ENCODE data around the gene ARHGAP26. TPM values are rescaled to one million over a fixed set of nuclear protein-coding genes. Genes with fewer than 3 reads are reported as not detected.

ARHGAP26 gene
- total and polyA plus RNA-seq, 4 donors = 1.8 to 16.7 (median 4.1) TPM

GRCh38 chr5:143045062-143045461 is 274.9 kb downstream of the ARHGAP26 start:
- DNase-seq (ENCODE audit: low spot score) = no peak
- peaks cover 0 to 8% (median 4%) of the 10 kb centered on the region in 4 donors for H3K36me3 ChIP-seq (ENCODE audit: control insufficient read depth in 4 of 4, insufficient read depth in 3 of 4, low read depth in 1 of 4, low read length in 3 of 4)
- no peak overlapping the region for H3K9ac ChIP-seq (ENCODE audit: low read depth in 1 of 2, low read length in 2 of 2)
- H3K27ac ChIP-seq (ENCODE audit: low read depth in 1 of 2, low read length in 2 of 2) = no peak overlapping the region
- TF ChIP-seq MAX (IDR thresholded peaks at IDR 0.05) (no peak), RAD21 (IDR thresholded peaks at IDR 0.05) (peak in 1 of 2 donors; percentile 33)
- H3K4me3 ChIP-seq (ENCODE audit: low read depth in 1 of 3, low read length in 3 of 3) = no peak overlapping the region
- H3K9me3 ChIP-seq (ENCODE audit: control insufficient read depth in 4 of 4, low read length in 3 of 4) = no peaks in the 10 kb centered on the region
- H3K27me3 ChIP-seq (ENCODE audit: control insufficient read depth in 4 of 4, insufficient read depth in 4 of 4, low read length in 3 of 4) = no peaks in the 10 kb centered on the region
- H3K4me1 ChIP-seq (ENCODE audit: control insufficient read depth in 4 of 4, insufficient read depth in 4 of 4, low read length in 3 of 4) = no peaks in the 10 kb centered on the region
- 96% methylated on average over 3 of the region's 3 CpGs for WGBS

DNA sequence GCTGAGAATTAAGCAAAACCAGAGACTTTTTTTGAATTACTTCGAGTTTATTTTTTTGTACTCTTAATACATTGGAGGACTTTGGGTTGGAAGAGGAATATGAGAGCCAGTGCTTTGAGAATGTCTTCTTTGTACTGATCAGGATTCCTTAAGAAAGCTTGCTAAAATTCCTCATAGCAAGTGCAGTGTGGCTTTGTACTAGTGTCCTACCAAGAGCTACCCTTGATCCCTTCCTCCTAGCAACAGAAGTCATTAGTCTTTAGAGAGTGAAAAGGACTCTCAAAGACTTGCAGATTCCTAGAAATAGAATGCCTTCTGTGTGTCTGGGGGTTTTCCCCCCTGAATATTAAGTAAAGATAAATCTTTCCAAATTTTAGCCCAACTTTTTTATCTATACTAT is 276.1 kb downstream of the ARHGAP26 start:
- Histone ChIP-seq H3K27ac (ENCODE audit: low read depth in 1 of 2, low read length in 2 of 2) (no peak overlapping the region), H3K27me3 (ENCODE audit: control insufficient read depth in 4 of 4, insufficient read depth in 4 of 4, low read length in 3 of 4) (no peaks in the 10 kb centered on the region), H3K9me3 (ENCODE audit: control insufficient read depth in 4 of 4, low read length in 3 of 4) (no peaks in the 10 kb centered on the region), H3K4me1 (ENCODE audit: control insufficient read depth in 4 of 4, insufficient read depth in 4 of 4, low read length in 3 of 4) (peaks cover 0 to 4% (median 3%) of the 10 kb centered on the region in 4 donors), H3K36me3 (ENCODE audit: control insufficient read depth in 4 of 4, insufficient read depth in 3 of 4, low read depth in 1 of 4, low read length in 3 of 4) (peaks cover 0 to 8% (median 4%) of the 10 kb centered on the region in 4 donors), H3K9ac (ENCODE audit: low read depth in 1 of 2, low read length in 2 of 2) (no peak overlapping the region), H3K4me3 (ENCODE audit: low read depth in 1 of 3, low read length in 3 of 3) (no peak overlapping the region)
- no peak for TF ChIP-seq TAF1 (conservative IDR thresholded peaks at IDR 0.05)
- TF ChIP-seq JUND (IDR thresholded peaks at IDR 0.05) = no peak
- TF ChIP-seq EGR1 (IDR thresholded peaks at IDR 0.05; ENCODE audit: low read depth in 2 of 2) = no peak
- TF ChIP-seq, protein P1, sequence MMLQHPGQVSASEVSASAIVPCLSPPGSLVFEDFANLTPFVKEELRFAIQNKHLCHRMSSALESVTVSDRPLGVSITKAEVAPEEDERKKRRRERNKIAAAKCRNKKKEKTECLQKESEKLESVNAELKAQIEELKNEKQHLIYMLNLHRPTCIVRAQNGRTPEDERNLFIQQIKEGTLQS (IDR thresholded peaks at IDR 0.05) = no peak
- TF ChIP-seq GABPA (IDR thresholded peaks at IDR 0.05 in 1 of 2, conservative IDR thresholded peaks at IDR 0.05 in 1 of 2) = no peak
- TF ChIP-seq RXRA (IDR thresholded peaks at IDR 0.05) = no peak
- TF ChIP-seq, protein P2, sequence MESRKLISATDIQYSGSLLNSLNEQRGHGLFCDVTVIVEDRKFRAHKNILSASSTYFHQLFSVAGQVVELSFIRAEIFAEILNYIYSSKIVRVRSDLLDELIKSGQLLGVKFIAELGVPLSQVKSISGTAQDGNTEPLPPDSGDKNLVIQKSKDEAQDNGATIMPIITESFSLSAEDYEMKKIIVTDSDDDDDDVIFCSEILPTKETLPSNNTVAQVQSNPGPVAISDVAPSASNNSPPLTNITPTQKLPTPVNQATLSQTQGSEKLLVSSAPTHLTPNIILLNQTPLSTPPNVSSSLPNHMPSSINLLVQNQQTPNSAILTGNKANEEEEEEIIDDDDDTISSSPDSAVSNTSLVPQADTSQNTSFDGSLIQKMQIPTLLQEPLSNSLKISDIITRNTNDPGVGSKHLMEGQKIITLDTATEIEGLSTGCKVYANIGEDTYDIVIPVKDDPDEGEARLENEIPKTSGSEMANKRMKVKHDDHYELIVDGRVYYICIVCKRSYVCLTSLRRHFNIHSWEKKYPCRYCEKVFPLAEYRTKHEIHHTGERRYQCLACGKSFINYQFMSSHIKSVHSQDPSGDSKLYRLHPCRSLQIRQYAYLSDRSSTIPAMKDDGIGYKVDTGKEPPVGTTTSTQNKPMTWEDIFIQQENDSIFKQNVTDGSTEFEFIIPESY (IDR thresholded peaks at IDR 0.05) = no peak
- no peak for TF ChIP-seq FOXA2 (IDR thresholded peaks at IDR 0.05)
- TF ChIP-seq, protein P3, sequence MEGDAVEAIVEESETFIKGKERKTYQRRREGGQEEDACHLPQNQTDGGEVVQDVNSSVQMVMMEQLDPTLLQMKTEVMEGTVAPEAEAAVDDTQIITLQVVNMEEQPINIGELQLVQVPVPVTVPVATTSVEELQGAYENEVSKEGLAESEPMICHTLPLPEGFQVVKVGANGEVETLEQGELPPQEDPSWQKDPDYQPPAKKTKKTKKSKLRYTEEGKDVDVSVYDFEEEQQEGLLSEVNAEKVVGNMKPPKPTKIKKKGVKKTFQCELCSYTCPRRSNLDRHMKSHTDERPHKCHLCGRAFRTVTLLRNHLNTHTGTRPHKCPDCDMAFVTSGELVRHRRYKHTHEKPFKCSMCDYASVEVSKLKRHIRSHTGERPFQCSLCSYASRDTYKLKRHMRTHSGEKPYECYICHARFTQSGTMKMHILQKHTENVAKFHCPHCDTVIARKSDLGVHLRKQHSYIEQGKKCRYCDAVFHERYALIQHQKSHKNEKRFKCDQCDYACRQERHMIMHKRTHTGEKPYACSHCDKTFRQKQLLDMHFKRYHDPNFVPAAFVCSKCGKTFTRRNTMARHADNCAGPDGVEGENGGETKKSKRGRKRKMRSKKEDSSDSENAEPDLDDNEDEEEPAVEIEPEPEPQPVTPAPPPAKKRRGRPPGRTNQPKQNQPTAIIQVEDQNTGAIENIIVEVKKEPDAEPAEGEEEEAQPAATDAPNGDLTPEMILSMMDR (IDR thresholded peaks at IDR 0.05; ENCODE audit: low read depth, low read length, missing input control) = no peak
- no peak for TF ChIP-seq SP1 (IDR thresholded peaks at IDR 0.05)
- TF ChIP-seq RAD21 (IDR thresholded peaks at IDR 0.05) = no peak
- no peak for DNase-seq (ENCODE audit: low spot score)
- WGBS = 97% methylated on average over 1 of the region's 1 CpG

- no peak for DNase-seq (ENCODE audit: low spot score)
- H3K27ac ChIP-seq (ENCODE audit: low read depth in 1 of 2, low read length in 2 of 2) = no peak overlapping the region
- no peak overlapping the region for H3K9ac ChIP-seq (ENCODE audit: low read depth in 1 of 2, low read length in 2 of 2)
- no peak for TF ChIP-seq NR2F2 (IDR thresholded peaks at IDR 0.05)
- TF ChIP-seq, protein P1 (IDR thresholded peaks at IDR 0.05) = no peak
- TF ChIP-seq RAD21 (IDR thresholded peaks at IDR 0.05) = no peak
- TF ChIP-seq HNF4G (IDR thresholded peaks at IDR 0.05) = no peak
- TF ChIP-seq SP1 (IDR thresholded peaks at IDR 0.05) = no peak
- TF ChIP-seq HNF4A (conservative IDR thresholded peaks at IDR 0.05) = no peak
- TF ChIP-seq EGR1 (IDR thresholded peaks at IDR 0.05; ENCODE audit: low read depth in 2 of 2) = no peak
- no peak for TF ChIP-seq GABPA (IDR thresholded peaks at IDR 0.05 in 1 of 2, conservative IDR thresholded peaks at IDR 0.05 in 1 of 2)
- H3K27me3 ChIP-seq (ENCODE audit: control insufficient read depth in 4 of 4, insufficient read depth in 4 of 4, low read length in 3 of 4) = no peaks in the 10 kb centered on the region
- 96% methylated on average over 1 of the region's 1 CpG for WGBS
- H3K4me1 ChIP-seq (ENCODE audit: control insufficient read depth in 4 of 4, insufficient read depth in 4 of 4, low read length in 3 of 4) = peaks cover 0 to 11% (median 10%) of the 10 kb centered on the region in 4 donors
- H3K9me3 ChIP-seq (ENCODE audit: control insufficient read depth in 4 of 4, low read length in 3 of 4) = no peaks in the 10 kb centered on the region
- no peak overlapping the region for H3K4me3 ChIP-seq (ENCODE audit: low read depth in 1 of 3, low read length in 3 of 3)
- H3K36me3 ChIP-seq (ENCODE audit: control insufficient read depth in 4 of 4, insufficient read depth in 3 of 4, low read depth in 1 of 4, low read length in 3 of 4) = peaks cover 0 to 4% (median 1%) of the 10 kb centered on the region in 4 donors
Observed at GRCh38 chr5:143047091-143047490, 276.9 kb downstream of the ARHGAP26 start.

Data from liver (tissue), 9 donors.